Suprapubic skin (tissue), 4 donors: ENCODE measurements around the gene SRPK3. TPM values are rescaled to one million over a fixed set of nuclear protein-coding genes. Genes with fewer than 3 reads are reported as not detected.

Source experiments
- DNase-seq, 2 donors: peaks; one replicate each; pipeline ENCODE4 v3.0.0-alpha.2; 2019; ENCODE audit warnings: low spot score in 2 of 2
- H3K27ac ChIP-seq: fragments of 200-600 bp; sonication (generic); one replicate; pipeline ENCODE4 v1.5.1; 2019
- H3K27me3 ChIP-seq: fragments of 200-600 bp; sonication (generic); one replicate; pipeline ENCODE4 v1.5.1; 2019
- H3K36me3 ChIP-seq: fragments of 200-600 bp; sonication (generic); one replicate; pipeline ENCODE4 v1.5.1; 2019
- H3K4me1 ChIP-seq: fragments of 200-600 bp; sonication (generic); one replicate; pipeline ENCODE4 v1.5.1; 2019
- H3K4me3 ChIP-seq: fragments of 200-600 bp; sonication (generic); one replicate; pipeline ENCODE4 v1.5.1; 2019; ENCODE audit warnings: mild to moderate bottlenecking
- H3K9me3 ChIP-seq: fragments of 200-600 bp; sonication (generic); one replicate; pipeline ENCODE4 v1.5.1; 2019
- CTCF ChIP-seq, 2 donors: fragments of 200-600 bp in 1 of 2; fragments of 450-650 bp in 1 of 2; sonication (generic) in 1 of 2; IDR thresholded peaks; one replicate each; pipeline ENCODE4 v1.5.1; 2016 to 2019; ENCODE audit warnings: antibody characterized with exemption in 2 of 2, mild to moderate bottlenecking in 1 of 2, moderate library complexity in 1 of 2
- EP300 ChIP-seq: sonication (generic); formaldehyde crosslinking; IDR thresholded peaks from one replicate; pipeline ENCODE4 v1.6.1; 2017; ENCODE audit warnings: antibody characterized with exemption
- POLR2A ChIP-seq, 2 donors: fragments of 450-650 bp; IDR thresholded peaks; one replicate each; pipeline ENCODE4 v1.6.1; 2017; ENCODE audit warnings: antibody characterized with exemption in 2 of 2, mild to moderate bottlenecking in 2 of 2, moderate library complexity in 2 of 2
- POLR2AphosphoS5 ChIP-seq, 3 donors: sonication (generic); formaldehyde crosslinking; IDR thresholded peaks; one replicate each; pipeline ENCODE4 v1.6.1; 2017; ENCODE audit warnings: antibody characterized with exemption in 3 of 3
- WGBS: methylation state at CpG from one replicate; pipeline ENCODE4 v1.1.5; 2018; 5-methylcytosine and 5-hydroxymethylcytosine counted together
- total RNA-seq, 4 donors: library from RNA; depleted of rRNA; stranded (reverse); fragments of >200 nt; gene quantifications; one replicate each; pipeline ENCODE4 v1.1.0, GENCODE V29; 2016

The SRPK3 gene
- total RNA-seq: 1 to 10 TPM in 2 of 4 donors, under 1 TPM in 2; 0.42 to 3.1 (median 1.2) TPM

DNA sequence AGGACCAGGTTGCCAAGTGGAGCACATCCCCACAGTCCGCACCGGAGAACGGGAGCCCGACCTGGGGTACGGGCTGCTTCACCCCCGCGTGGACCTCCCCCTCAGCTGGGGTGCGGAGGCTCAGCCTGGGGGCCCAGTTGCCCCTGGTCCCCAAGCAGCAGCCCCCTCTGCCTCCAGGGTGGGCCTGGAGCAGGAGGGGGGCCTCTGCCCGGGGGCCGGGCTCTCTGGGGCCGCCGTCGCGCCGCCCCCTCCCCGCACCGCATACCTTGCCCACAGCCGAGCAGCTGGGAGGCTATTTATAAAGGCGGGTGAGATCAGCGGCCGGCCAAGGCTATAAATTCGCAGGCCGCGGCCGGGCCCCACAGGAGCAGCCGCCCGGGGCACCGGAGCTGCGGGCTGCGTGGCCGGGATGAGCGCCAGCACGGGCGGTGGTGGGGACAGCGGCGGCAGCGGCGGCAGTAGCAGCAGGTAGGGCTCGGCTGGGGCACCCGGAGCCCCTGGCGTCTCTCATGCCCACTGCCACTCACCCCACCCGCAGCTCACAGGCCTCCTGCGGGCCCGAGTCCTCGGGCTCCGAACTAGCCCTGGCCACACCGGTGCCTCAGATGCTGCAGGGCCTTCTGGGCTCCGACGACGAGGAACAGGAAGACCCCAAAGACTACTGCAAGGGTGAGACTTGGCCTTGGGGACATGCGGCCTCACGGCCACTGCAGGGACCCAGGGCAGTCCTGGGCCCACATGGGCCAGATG lies at the start of gene SRPK3:
Gene SRPK3 (plus strand): TSS at position 364 of the 750 bp plus-strand sequence. CDS start 46 bp downstream, at position 410.
- Histone ChIP-seq H3K4me3 (peak within 1 kb of the TSS; percentile 3), H3K9me3 (no peaks in the 10 kb centered on the region), H3K27ac (no peak within 1 kb of the TSS), H3K27me3 (no peaks in the 10 kb centered on the region), H3K36me3 (peaks cover 10% of the 10 kb centered on the region), H3K4me1 (peaks cover 25% of the 10 kb centered on the region)
- TF ChIP-seq CTCF (IDR thresholded peaks at IDR 0.05) (no peak), POLR2A (IDR thresholded peaks at IDR 0.05) (no peak), EP300 (no peak), POLR2AphosphoS5 (IDR thresholded peaks at IDR 0.05) (no peak)
- 63% methylated on average over 19 of the region's 52 CpGs for WGBS
- DNase-seq: no peak

DNA sequence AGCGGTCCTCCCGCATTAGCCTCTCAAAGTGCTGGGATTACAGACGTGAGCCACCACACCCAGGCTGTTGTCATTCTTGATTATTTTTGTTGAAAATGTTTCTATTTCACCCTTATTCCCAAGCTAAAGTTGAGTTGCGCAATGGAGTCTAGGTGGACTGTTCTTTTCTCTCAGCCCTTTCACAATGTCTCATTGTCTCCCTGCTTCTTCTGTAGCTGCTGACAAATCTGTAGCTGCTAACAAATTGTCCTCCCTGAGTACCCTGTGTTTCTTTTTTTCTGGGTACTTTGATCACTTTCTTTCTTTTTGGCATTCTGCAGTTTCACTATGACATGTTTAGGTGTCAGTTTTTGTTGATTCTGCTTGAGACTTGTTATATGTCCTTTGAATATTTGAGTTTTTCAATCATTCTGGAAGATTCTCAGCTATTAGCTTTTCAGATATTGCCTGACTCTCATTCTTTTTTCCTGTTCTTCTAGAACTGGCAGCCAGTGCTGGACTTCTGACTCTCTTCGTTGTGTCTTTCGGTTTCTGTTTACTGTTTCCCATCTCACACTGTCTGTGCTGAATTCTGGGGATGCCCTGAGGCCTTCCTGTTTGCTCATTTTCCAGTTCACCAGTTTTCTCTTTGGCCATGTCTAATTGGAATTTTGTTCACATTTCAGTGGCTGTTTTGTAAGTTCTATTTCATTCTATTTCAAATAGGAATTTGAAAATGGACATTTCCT lies 49.6 kb upstream of the SRPK3 start:
- no peak overlapping the region for H3K4me3 ChIP-seq
- 88% methylated on average over 6 of the region's 6 CpGs for WGBS
- DNase-seq: no peak
- H3K9me3 ChIP-seq: no peaks in the 10 kb centered on the region
- no peaks in the 10 kb centered on the region for H3K27me3 ChIP-seq
- peaks cover 20% of the 10 kb centered on the region for H3K4me1 ChIP-seq
- TF ChIP-seq EP300 (no peak), POLR2A (IDR thresholded peaks at IDR 0.05) (no peak), CTCF (IDR thresholded peaks at IDR 0.05) (no peak), POLR2AphosphoS5 (IDR thresholded peaks at IDR 0.05) (no peak)
- no peaks in the 10 kb centered on the region for H3K36me3 ChIP-seq
- H3K27ac ChIP-seq: no peak overlapping the region

- Histone ChIP-seq H3K4me3 (no peak overlapping the region), H3K27me3 (no peaks in the 10 kb centered on the region), H3K36me3 (no peaks in the 10 kb centered on the region), H3K9me3 (no peaks in the 10 kb centered on the region), H3K4me1 (peaks cover 15% of the 10 kb centered on the region), H3K27ac (no peak overlapping the region)
- TF ChIP-seq EP300: no peak
- no peak for TF ChIP-seq POLR2A (IDR thresholded peaks at IDR 0.05)
- TF ChIP-seq CTCF (IDR thresholded peaks at IDR 0.05): no peak
- TF ChIP-seq POLR2AphosphoS5 (IDR thresholded peaks at IDR 0.05): no peak
- WGBS: 95% methylated on average over 3 of the region's 3 CpGs
- DNase-seq: no peak
These were observed 49.0 kb upstream of the SRPK3 start for GRCh38 chrX:153731845-153732215.

GRCh38 chrX:153732401-153732800 lies 48.4 kb upstream of the SRPK3 start:
- Histone ChIP-seq H3K36me3 (no peaks in the 10 kb centered on the region), H3K4me3 (no peak overlapping the region), H3K27me3 (no peaks in the 10 kb centered on the region), H3K27ac (no peak overlapping the region), H3K4me1 (peaks cover 10% of the 10 kb centered on the region), H3K9me3 (no peaks in the 10 kb centered on the region)
- WGBS: 97% methylated on average over 7 of the region's 14 CpGs
- no peak for DNase-seq
- TF ChIP-seq EP300 (no peak), POLR2AphosphoS5 (IDR thresholded peaks at IDR 0.05) (no peak), CTCF (IDR thresholded peaks at IDR 0.05) (no peak), POLR2A (IDR thresholded peaks at IDR 0.05) (no peak)

DNA sequence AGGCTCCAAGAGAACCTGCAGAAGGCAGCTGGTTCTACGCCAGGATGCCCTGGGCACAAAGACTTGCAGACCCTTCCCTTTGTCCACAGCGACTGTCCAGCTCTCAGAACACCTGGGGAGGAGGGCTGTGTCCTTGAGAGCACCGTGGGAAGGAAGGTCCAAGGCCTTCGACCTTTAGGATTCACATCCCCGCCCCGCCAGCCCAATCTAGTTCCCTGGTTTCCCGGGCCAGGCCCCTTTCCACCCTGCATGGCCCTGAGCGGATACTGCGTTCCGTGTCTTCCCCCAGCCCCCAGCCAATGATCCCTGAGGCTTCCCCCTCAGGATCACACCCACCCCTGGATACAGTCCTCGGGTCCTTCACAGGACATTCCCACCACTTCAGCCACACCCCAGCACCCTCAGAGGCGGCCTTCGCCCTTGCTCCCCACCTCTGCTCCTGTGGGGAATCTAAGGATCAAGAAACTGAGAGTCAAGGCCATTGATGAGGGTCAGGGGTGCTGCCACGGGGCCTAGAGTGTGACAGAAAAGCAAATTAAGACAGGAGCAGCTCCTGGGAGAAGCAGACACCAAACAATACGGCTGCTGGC lies 47.1 kb upstream of the SRPK3 start:
- H3K4me1 ChIP-seq: no peaks in the 10 kb centered on the region
- DNase-seq: no peak
- no peak overlapping the region for H3K27ac ChIP-seq
- H3K27me3 ChIP-seq: no peaks in the 10 kb centered on the region
- TF ChIP-seq CTCF (IDR thresholded peaks at IDR 0.05): no peak
- no peak for TF ChIP-seq EP300
- TF ChIP-seq POLR2AphosphoS5 (IDR thresholded peaks at IDR 0.05): no peak
- no peak for TF ChIP-seq POLR2A (IDR thresholded peaks at IDR 0.05)
- 84% methylated on average over 11 of the region's 15 CpGs for WGBS
- no peak overlapping the region for H3K4me3 ChIP-seq
- no peaks in the 10 kb centered on the region for H3K36me3 ChIP-seq
- H3K9me3 ChIP-seq: no peaks in the 10 kb centered on the region
